Hepatocyte (in vitro differentiated cells): ENCODE results near the gene PAFAH1B1.

Source experiments
- CTCF ChIP-seq: fragments of 200-600 bp; sonication (generic); IDR thresholded peaks from 2 replicates; pipeline ENCODE4 v1.5.1; 2016; ENCODE audit warnings: antibody characterized with exemption, mild to moderate bottlenecking; ENCODE audit not compliant: poor library complexity
- EZH2 ChIP-seq: fragments of 200-600 bp; sonication (generic); IDR thresholded peaks from 2 replicates; pipeline ENCODE4 v1.6.1; 2016; ENCODE audit warnings: antibody characterized with exemption, mild to moderate bottlenecking, borderline replicate concordance

- TF ChIP-seq CTCF, result no peak
- TF ChIP-seq EZH2, result no peak
Observed at GRCh38 chr17:2705888-2706795, 112.7 kb downstream of the PAFAH1B1 start.
